GM12864 (cell line): ENCODE results near the gene ZNF821.

Experiments used
- DNase-seq: peaks from one replicate; pipeline ENCODE4 v3.0.0-alpha.2; 2011; ENCODE audit warnings: low read depth
- H3K4me3 ChIP-seq: 2 replicates; pipeline ENCODE4 v1.5.1; 2011; ENCODE audit warnings: mild to moderate bottlenecking, low read depth, low read length, control low read depth
- CTCF ChIP-seq: IDR thresholded peaks from 2 replicates; pipeline ENCODE4 v1.5.1; 2011; ENCODE audit warnings: low read depth, mild to moderate bottlenecking, moderate library complexity, low read length, control low read depth, inconsistent platforms; ENCODE audit errors: missing control alignments

Gene ZNF821

GRCh38 chr16:71902656-71903365, 18.8 kb upstream of the ZNF821 start:
- H3K4me3 ChIP-seq, result no peak overlapping the region
- TF ChIP-seq CTCF, result no peak
- DNase-seq, result no peak

- no peak overlapping the region for H3K4me3 ChIP-seq
- TF ChIP-seq CTCF, result no peak
- no peak for DNase-seq
Observed at GRCh38 chr16:71899171-71899570, 15.2 kb upstream of the ZNF821 start.

GRCh38 chr16:71896764-71897368, 12.9 kb upstream of the ZNF821 start:
- no peak for TF ChIP-seq CTCF
- DNase-seq, result no peak
- H3K4me3 ChIP-seq, result peak overlapping the region; percentile 93

GRCh38 chr16:71895679-71896365, 11.8 kb upstream of the ZNF821 start:
- DNase-seq, result no peak
- TF ChIP-seq CTCF, result no peak
- peak overlapping the region; percentile 93 for H3K4me3 ChIP-seq

- peak within 1 kb of the TSS; percentile 93 for H3K4me3 ChIP-seq
- DNase-seq, result peak; percentile 94
- TF ChIP-seq CTCF, result no peak
Observed at GRCh38 chr16:71894921-71895678, 11.1 kb upstream of the ZNF821 start, which contains the start of gene IST1. IST1 (plus strand) TSS chr16:71895531; CDS start chr16:71915641, 20,110 bp downstream.

- TF ChIP-seq CTCF, result peak; percentile 18
- DNase-seq, result no peak
Observed at GRCh38 chr16:71894229-71894920, 10.4 kb upstream of the ZNF821 start.

More at GRCh38 chr16:71894229-71894920, 10.4 kb upstream of the ZNF821 start:
- H3K4me3 ChIP-seq, result peak overlapping the region; percentile 93
